Large intestine (tissue), 3 donors: ENCODE measurements around the gene TULP4. TPM values are rescaled to one million over a fixed set of nuclear protein-coding genes. Genes with fewer than 3 reads are reported as not detected.
"Not testable (repeated sequence)": the region's sequence is repeated elsewhere in the genome, so short reads cannot be mapped to it uniquely, and the experiment has no call there.

Experiments
- DNase-seq, 2 donors: peaks; one replicate each; pipeline versions ENCODE4 v3.0.0 to v3.0.0-alpha.2; 2013
- H3K27ac ChIP-seq: one replicate; pipeline ENCODE4 v1.5.1; 2013; ENCODE audit warnings: low read length
- H3K27me3 ChIP-seq: 2 replicates; pipeline ENCODE4 v1.6.1; 2013; ENCODE audit warnings: low read length; ENCODE audit not compliant: control insufficient read depth, insufficient read depth
- H3K36me3 ChIP-seq: 2 replicates; pipeline ENCODE4 v1.6.1; 2013; ENCODE audit warnings: low read length; ENCODE audit not compliant: control insufficient read depth, insufficient read depth
- H3K4me1 ChIP-seq: one replicate; pipeline ENCODE4 v1.6.1; 2013; ENCODE audit warnings: low read length; ENCODE audit not compliant: control insufficient read depth, insufficient read depth
- H3K4me3 ChIP-seq: one replicate; pipeline ENCODE4 v1.5.1; 2013; ENCODE audit warnings: low read length
- H3K9me3 ChIP-seq: one replicate; pipeline ENCODE4 v1.6.1; 2013; ENCODE audit warnings: mild to moderate bottlenecking, low read depth, low read length, moderate library complexity; ENCODE audit not compliant: control insufficient read depth
- WGBS: methylation state at CpG from one replicate; pipeline ENCODE4 v1.1.5; 2013; ENCODE audit warnings: low lambda C conversion rate; ENCODE audit not compliant: insufficient coverage; 5-methylcytosine and 5-hydroxymethylcytosine counted together
- polyA plus RNA-seq: library from polyadenylated mRNA; unstranded; fragments of 120-200 nt; gene quantifications from one replicate; pipeline ENCODE4 v1.2.1, GENCODE V29; 2013

TULP4 gene
- polyA plus RNA-seq, 1 donor: 25.8 TPM

- WGBS: 38% methylated on average over 3 of the region's 18 CpGs
- H3K27ac ChIP-seq: no peak overlapping the region
- H3K4me1 ChIP-seq: peaks cover 6% of the 10 kb centered on the region
- DNase-seq: peak; percentile 33 to 77
- H3K4me3 ChIP-seq: no peak overlapping the region
- H3K9me3 ChIP-seq: no peaks in the 10 kb centered on the region
- H3K27me3 ChIP-seq: peaks cover 7% of the 10 kb centered on the region
- H3K36me3 ChIP-seq: no peaks in the 10 kb centered on the region
These were observed 206.2 kb downstream of the TULP4 start for GRCh38 chr6:158518191-158519127.

- WGBS: no CpG with 5 or more reads among the region's 3 CpGs
- no peaks in the 10 kb centered on the region for H3K36me3 ChIP-seq
- no peak for DNase-seq
- H3K4me1 ChIP-seq: peaks cover 6% of the 10 kb centered on the region
- peaks cover 7% of the 10 kb centered on the region for H3K27me3 ChIP-seq
- no peak overlapping the region for H3K27ac ChIP-seq
- peaks cover 6% of the 10 kb centered on the region for H3K9me3 ChIP-seq
- no peak overlapping the region for H3K4me3 ChIP-seq
These were observed 207.0 kb downstream of the TULP4 start for GRCh38 chr6:158519300-158519699.

- H3K27me3 ChIP-seq: peaks cover 7% of the 10 kb centered on the region
- H3K27ac ChIP-seq: no peak overlapping the region
- H3K4me3 ChIP-seq: no peak overlapping the region
- H3K4me1 ChIP-seq: peaks cover 6% of the 10 kb centered on the region
- no peak for DNase-seq
- H3K9me3 ChIP-seq: peaks cover 7% of the 10 kb centered on the region
- no CpG with 5 or more reads among the region's 4 CpGs for WGBS
- H3K36me3 ChIP-seq: no peaks in the 10 kb centered on the region
These were observed 207.5 kb downstream of the TULP4 start for GRCh38 chr6:158519761-158520160.

GRCh38 chr6:158520975-158521374 is 208.7 kb downstream of the TULP4 start:
- not testable (repeated sequence) for H3K27me3 ChIP-seq, H3K27ac ChIP-seq, DNase-seq, H3K4me3 ChIP-seq, H3K9me3 ChIP-seq, H3K36me3 ChIP-seq, H3K4me1 ChIP-seq
- WGBS: no CpG with 5 or more reads among the region's 7 CpGs

DNA sequence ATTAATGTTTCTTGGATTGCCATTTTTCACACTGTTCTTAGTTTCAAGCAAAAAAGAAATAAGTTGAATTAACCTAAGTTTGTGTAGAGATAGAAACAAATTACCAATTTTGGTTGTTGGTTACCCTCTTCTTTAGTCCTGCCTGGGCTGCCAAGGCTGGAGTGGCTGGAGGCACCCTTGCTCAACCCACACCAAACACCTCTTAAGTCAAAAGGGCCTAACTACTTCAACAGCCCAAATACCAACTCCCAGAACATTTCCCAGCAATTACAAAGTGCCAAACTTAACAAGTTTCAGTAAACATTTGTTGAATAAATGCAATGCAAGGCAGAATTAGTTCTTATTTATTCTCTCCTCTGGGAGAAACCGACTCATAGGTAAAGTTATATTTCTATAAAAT is 209.5 kb downstream of the TULP4 start:
- Histone ChIP-seq H3K4me3 (no peak overlapping the region), H3K27ac (no peak overlapping the region), H3K27me3 (peaks cover 7% of the 10 kb centered on the region), H3K36me3 (no peaks in the 10 kb centered on the region), H3K9me3 (peaks cover 8% of the 10 kb centered on the region), H3K4me1 (peaks cover 4% of the 10 kb centered on the region)
- WGBS: 100% methylated on average over 1 of the region's 1 CpG
- DNase-seq: no peak

GRCh38 chr6:158522616-158523015 is 210.4 kb downstream of the TULP4 start:
- no peak for DNase-seq
- peaks cover 8% of the 10 kb centered on the region for H3K9me3 ChIP-seq
- peaks cover 4% of the 10 kb centered on the region for H3K4me1 ChIP-seq
- no peak overlapping the region for H3K27ac ChIP-seq
- peaks cover 5% of the 10 kb centered on the region for H3K27me3 ChIP-seq
- no CpG with 5 or more reads among the region's 11 CpGs for WGBS
- H3K4me3 ChIP-seq: no peak overlapping the region
- no peaks in the 10 kb centered on the region for H3K36me3 ChIP-seq

GRCh38 chr6:158524311-158524710 is 212.0 kb downstream of the TULP4 start:
- peaks cover 8% of the 10 kb centered on the region for H3K9me3 ChIP-seq
- no peaks in the 10 kb centered on the region for H3K27me3 ChIP-seq
- no CpG with 5 or more reads among the region's 15 CpGs for WGBS
- H3K27ac ChIP-seq: no peak overlapping the region
- no peaks in the 10 kb centered on the region for H3K4me1 ChIP-seq
- no peak for DNase-seq
- no peaks in the 10 kb centered on the region for H3K36me3 ChIP-seq
- H3K4me3 ChIP-seq: no peak overlapping the region

GRCh38 chr6:158527858-158528257 is 215.6 kb downstream of the TULP4 start:
- H3K4me1 ChIP-seq, H3K4me3 ChIP-seq, DNase-seq, H3K27me3 ChIP-seq, H3K27ac ChIP-seq, H3K9me3 ChIP-seq, H3K36me3 ChIP-seq: not testable (repeated sequence)
- no CpG with 5 or more reads among the region's 1 CpG for WGBS

- no peak overlapping the region for H3K27ac ChIP-seq
- no CpG with 5 or more reads among the region's 6 CpGs for WGBS
These were observed 216.6 kb downstream of the TULP4 start for GRCh38 chr6:158528826-158529225.

DNA sequence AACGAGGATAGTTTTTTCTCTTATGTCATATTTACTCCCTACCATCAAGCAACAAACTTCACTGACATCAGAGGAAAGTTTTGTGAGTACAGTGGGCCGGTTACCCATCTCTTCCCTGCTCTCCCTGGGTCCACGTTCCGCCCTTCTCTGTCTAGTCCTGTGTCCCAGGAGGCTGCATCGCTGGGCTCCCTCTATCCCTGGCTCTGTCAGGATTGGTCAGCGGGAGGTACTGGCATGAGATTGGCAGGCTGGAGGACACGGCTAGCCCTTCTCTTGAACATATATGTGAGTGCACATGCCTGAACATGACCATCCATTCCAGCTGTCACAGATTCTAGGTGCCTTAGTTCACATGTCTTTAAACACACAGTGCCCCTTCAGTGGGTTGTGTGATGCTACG is 217.4 kb downstream of the TULP4 start:
- Histone ChIP-seq H3K4me1 (no peaks in the 10 kb centered on the region), H3K27ac (no peak overlapping the region), H3K27me3 (no peaks in the 10 kb centered on the region), H3K4me3 (no peak overlapping the region), H3K36me3 (no peaks in the 10 kb centered on the region), H3K9me3 (peaks cover 2% of the 10 kb centered on the region)
- DNase-seq: no peak
- WGBS: 40% methylated on average over 1 of the region's 8 CpGs

More at GRCh38 chr6:158528826-158529225, 216.6 kb downstream of the TULP4 start:
- no peaks in the 10 kb centered on the region for H3K4me1 ChIP-seq
- no peaks in the 10 kb centered on the region for H3K36me3 ChIP-seq
- peaks cover 7% of the 10 kb centered on the region for H3K9me3 ChIP-seq
- no peak for DNase-seq
- H3K4me3 ChIP-seq: no peak overlapping the region
- no peaks in the 10 kb centered on the region for H3K27me3 ChIP-seq

GRCh38 chr6:158531566-158531965 is 219.3 kb downstream of the TULP4 start:
- no peak overlapping the region for H3K4me3 ChIP-seq
- no peak for DNase-seq
- no peaks in the 10 kb centered on the region for H3K36me3 ChIP-seq
- peaks cover 3% of the 10 kb centered on the region for H3K27me3 ChIP-seq
- no peak overlapping the region for H3K27ac ChIP-seq
- WGBS: no CpG with 5 or more reads among the region's 4 CpGs
- no peaks in the 10 kb centered on the region for H3K9me3 ChIP-seq
- no peaks in the 10 kb centered on the region for H3K4me1 ChIP-seq
